Measurements from ENCODE around the gene CLTC.
"Not testable (repeated sequence)": the region's sequence is repeated elsewhere in the genome, so short reads cannot be mapped to it uniquely, and the experiment has no call there.

The CLTC gene

GRCh38 chr17:59619298-59620063 is at the start of gene CLTC:
CLTC (plus strand) TSS chr17:59619895; CDS start chr17:59620132, 237 bp downstream.
- peak; percentile 89 for DNase-seq

GRCh38 chr17:59572301-59572924 is 47.3 kb upstream of the CLTC start:
- DNase-seq = no peak

- not testable (repeated sequence) for DNase-seq
Observed at GRCh38 chr17:59584168-59584567, 35.5 kb upstream of the CLTC start.

GRCh38 chr17:59600169-59600568 is 19.5 kb upstream of the CLTC start:
- no peak for DNase-seq

- DNase-seq = no peak
Observed at GRCh38 chr17:59601130-59601529, 18.6 kb upstream of the CLTC start.

GRCh38 chr17:59607061-59607460 is 12.6 kb upstream of the CLTC start:
- DNase-seq = no peak

GRCh38 chr17:59607817-59608403 is 11.8 kb upstream of the CLTC start:
- DNase-seq = no peak

- no peak for DNase-seq
Observed at GRCh38 chr17:59611503-59611902, 8.2 kb upstream of the CLTC start.

GRCh38 chr17:59616253-59616920 is 3.3 kb upstream of the CLTC start:
- no peak for DNase-seq

- no peak for DNase-seq
Observed at GRCh38 chr17:59617156-59617732, 2.5 kb upstream of the CLTC start.

- no peak for DNase-seq
Observed at GRCh38 chr17:59619035-59619297, 729 bp upstream of the CLTC start.

GRCh38 chr17:59620064-59620359 is 317 bp downstream of the CLTC start:
- DNase-seq = no peak

- DNase-seq = peak; percentile 23
Observed at GRCh38 chr17:59620518-59621259, 994 bp downstream of the CLTC start.

GRCh38 chr17:59621771-59622170 is 2.1 kb downstream of the CLTC start:
- DNase-seq = no peak

GRCh38 chr17:59623151-59623550 is 3.5 kb downstream of the CLTC start:
- no peak for DNase-seq

GRCh38 chr17:59626756-59627155 is 7.1 kb downstream of the CLTC start:
- no peak for DNase-seq

- DNase-seq = no peak
Observed at GRCh38 chr17:59627274-59627673, 7.6 kb downstream of the CLTC start.

- no peak for DNase-seq
Observed at GRCh38 chr17:59627770-59628171, 8.1 kb downstream of the CLTC start.

- DNase-seq = no peak
Observed at GRCh38 chr17:59629174-59629573, 9.5 kb downstream of the CLTC start.

- DNase-seq = no peak
Observed at GRCh38 chr17:59631276-59631675, 11.6 kb downstream of the CLTC start.

- DNase-seq = no peak
Observed at GRCh38 chr17:59632398-59632797, 12.7 kb downstream of the CLTC start.

- DNase-seq = no peak
Observed at GRCh38 chr17:59633658-59634359, 14.1 kb downstream of the CLTC start.

Measured in NCI-H748 treated with DMSO at 0.1 percent for 48 hours (cell line).